ENCODE results near the gene POSTN.

POSTN gene, protein sequence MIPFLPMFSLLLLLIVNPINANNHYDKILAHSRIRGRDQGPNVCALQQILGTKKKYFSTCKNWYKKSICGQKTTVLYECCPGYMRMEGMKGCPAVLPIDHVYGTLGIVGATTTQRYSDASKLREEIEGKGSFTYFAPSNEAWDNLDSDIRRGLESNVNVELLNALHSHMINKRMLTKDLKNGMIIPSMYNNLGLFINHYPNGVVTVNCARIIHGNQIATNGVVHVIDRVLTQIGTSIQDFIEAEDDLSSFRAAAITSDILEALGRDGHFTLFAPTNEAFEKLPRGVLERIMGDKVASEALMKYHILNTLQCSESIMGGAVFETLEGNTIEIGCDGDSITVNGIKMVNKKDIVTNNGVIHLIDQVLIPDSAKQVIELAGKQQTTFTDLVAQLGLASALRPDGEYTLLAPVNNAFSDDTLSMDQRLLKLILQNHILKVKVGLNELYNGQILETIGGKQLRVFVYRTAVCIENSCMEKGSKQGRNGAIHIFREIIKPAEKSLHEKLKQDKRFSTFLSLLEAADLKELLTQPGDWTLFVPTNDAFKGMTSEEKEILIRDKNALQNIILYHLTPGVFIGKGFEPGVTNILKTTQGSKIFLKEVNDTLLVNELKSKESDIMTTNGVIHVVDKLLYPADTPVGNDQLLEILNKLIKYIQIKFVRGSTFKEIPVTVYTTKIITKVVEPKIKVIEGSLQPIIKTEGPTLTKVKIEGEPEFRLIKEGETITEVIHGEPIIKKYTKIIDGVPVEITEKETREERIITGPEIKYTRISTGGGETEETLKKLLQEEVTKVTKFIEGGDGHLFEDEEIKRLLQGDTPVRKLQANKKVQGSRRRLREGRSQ

DNA sequence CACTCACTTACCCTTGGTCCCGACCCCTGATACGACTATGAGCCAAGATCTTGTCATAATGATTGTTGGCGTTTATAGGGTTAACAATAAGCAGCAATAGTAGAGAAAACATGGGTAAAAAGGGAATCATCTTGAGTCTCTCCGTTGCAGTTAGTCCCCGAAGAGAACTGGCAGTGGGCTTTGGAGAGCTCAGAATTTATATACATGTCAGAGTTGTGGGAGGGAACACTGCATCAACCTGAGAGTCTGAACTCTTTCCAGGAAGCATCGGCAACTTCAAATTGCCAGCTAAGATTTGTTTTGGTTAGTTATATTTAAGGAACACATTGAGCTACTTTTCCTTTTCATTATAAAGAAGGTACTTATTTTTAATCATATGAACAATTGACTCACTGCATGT lies at the start of gene POSTN:
POSTN (minus strand) TSS at position 172 of the 400 bp plus-strand sequence; CDS start at position 130, 42 bp downstream.
- DNase-seq (ENCODE audit: low read depth, low spot score): no peak

DNA sequence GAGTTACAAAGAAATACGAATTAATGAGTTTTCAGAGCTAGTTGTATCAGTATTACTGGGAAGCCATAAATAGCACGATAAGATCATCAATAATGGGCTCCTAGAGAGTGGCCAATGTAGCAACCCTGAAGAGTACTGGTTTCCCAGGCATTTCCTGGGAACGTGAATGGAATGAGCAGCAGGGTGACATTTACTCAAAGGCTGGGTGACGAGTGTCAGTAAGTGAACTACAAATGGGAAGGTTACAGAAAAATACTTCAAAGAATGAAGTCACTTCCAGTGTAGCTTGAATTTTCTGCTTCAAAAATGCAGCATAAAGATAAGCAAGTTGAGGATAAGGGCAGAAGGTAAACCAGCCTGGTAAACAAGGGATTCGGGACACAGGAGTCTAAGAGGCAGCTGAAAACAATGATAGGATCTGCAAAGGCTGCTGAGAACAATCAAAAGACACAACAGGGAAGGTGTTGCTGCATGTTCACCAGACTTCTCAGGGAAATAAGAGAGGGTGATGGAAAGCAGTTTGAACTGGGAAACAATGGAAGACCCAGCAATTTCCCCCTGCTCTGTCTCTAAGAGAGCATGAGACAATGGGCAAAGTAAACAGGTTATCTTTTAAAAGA lies 48.6 kb upstream of the POSTN start:
- DNase-seq (ENCODE audit: low read depth, low spot score): no peak

DNA sequence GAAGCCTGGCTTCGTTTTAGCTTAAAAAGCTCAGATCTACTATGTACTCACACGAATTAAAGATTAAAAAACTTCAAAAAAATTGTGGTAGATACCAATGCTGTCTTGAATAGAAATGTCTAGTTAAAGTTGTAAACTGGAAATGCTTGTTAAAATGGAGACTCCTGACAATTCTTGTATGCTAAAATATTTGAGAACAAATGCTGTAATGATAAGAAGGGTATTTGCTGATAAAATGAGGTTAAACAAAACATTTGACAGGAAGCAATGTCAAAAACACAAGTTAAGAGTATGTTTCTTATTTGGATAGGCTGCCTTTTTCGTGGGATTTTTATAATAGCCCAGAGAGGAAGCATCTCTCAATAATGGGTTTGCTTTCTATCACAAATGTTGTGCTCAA lies 48.0 kb upstream of the POSTN start:
- no peak for DNase-seq (ENCODE audit: low read depth, low spot score)

DNA sequence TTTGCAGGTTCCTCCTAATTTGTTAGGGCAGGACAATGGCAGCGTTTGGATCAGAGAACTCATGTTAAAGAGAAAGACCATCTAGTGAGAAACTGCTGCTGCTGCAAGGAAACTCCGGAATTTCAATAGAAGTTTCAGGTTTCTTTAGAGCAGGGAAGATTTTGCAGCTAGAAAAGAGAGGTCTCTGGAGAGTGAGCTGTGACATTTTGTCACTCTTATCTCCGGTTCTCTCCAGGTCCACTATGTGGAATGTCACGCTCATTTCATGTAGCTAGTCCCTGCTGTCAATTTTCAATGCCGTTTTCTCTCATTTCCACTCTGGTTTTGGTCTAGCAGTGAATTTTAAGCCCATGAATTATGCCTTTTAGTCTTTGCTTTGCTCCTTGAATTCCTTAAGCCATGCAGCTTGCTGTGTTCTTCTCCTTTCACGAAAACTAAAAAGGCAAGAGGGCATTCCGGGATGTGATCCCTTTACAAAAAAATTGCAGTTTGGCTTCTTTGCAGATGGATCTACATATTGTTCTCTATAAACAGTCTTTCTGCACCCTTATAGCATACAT lies 46.7 kb upstream of the POSTN start:
- DNase-seq (ENCODE audit: low read depth, low spot score): no peak

DNA sequence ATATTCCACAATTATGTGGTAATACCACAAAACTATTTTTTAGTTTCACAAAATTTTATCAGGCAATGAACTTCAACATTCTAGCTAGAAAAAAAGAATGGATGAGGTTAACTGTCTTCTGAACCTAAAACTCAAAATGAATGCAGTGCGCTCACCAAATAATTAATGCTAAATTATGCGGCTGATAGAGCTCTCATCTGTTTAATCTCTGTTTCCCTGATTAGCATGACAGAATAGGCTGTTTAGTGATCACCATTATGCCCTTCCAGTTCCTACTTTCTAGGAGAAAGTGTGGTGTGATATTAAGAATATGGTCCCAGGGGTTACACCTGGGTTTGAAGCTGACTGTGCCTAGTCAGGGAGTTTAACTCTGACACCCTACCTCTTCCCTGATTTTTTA lies 42.8 kb upstream of the POSTN start:
- no peak for DNase-seq (ENCODE audit: low read depth, low spot score)

DNA sequence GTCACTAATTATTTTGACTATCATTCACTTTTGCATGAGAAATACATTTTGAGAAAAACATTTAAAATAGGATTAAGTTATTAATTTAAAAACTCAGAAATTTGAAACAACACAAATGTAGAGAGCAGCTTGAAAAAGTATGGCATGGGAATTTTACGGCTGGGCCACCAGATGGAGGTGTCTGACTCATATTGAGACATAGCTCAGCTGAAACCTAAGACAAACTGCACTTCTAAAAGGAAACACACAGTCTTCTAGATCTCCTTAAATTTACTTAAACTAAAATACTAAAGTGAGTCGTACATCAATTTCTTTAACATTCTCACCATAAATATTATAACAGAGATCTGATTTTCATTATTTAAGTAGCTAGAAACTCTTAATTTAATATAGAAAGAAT lies 41.9 kb upstream of the POSTN start:
- peak; percentile 50 for DNase-seq (ENCODE audit: low read depth, low spot score)

DNA sequence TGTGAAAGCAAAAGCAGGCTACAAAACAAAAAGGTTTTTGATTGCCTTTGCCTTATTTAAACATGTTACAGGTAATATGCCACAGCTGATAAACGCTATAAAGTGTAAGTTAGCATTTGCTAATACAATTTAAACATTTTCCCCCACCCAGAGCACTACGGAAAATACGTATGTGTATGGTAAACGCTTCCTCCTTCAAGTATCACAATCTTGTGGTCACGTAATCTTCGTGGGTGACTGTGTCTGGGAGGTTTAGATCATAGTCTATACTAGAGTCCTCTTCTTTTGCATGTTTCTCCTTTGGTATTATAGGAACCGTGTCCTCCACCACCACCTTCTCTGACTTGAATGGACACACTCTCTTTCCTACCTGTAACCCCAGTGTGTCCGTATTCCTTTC lies 38.1 kb upstream of the POSTN start:
- DNase-seq (ENCODE audit: low read depth, low spot score): no peak

DNA sequence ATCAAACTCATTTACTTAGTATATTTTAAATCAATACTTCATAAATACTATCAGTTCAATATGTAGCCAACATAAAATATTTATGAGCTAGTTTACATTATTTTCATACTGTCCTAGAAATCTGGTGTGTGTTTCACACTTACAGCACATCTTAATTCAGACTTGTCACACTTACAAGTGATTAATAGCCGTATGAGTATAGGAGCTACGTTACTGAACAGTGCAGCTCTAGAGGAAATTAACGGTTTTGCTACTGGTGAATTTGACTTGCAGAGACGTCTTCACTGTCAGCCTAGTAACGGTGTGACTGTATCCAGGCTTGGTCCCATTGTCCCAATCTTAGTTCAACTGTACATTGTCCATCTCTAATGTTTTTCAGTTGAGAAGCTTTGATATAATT lies 33.7 kb upstream of the POSTN start:
- DNase-seq (ENCODE audit: low read depth, low spot score): no peak

DNA sequence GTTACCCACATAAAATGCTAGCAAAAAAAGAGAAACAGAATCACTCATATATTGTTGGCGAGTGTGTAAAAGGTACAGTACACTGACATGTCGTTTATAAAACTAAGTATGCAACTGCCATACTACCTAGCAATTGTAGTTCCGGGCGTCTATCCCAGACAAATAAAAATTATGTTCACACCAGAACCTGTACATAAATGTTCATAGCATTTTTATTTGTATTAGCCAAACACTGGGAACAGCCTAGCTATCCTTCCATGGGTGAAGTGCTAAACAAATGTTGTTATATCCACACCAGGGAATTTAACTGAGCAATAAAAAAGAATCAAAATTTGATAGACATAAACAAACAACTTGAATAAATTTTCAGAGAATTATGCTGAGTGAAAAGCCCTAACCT lies 28.9 kb upstream of the POSTN start:
- DNase-seq (ENCODE audit: low read depth, low spot score): no peak

DNA sequence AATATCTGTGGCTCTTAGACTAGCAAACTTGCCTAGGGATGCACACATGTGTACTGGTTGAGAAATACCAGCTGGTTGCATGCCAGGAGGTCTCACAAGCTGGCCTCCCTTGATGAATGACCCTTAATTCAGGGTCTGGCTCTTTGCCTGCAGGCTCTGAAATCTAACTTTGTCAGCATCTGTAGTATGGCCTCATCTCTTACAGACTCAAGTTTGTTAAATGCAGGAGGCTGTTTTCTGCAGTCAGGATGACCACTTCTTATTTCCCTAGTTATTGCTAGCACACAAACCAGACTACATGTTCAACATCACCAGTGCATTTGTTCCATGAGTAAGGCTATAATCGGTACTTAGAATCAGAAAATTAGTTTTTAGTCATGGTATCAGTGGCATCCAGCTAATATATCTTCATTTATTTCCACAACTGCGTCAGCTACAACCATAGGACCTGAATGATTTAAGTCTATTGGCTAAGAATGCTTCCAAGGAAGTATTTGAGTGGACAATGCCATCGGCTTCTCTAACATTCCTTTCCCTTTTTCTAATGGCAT lies 23.3 kb upstream of the POSTN start:
- DNase-seq (ENCODE audit: low read depth, low spot score): no peak

DNA sequence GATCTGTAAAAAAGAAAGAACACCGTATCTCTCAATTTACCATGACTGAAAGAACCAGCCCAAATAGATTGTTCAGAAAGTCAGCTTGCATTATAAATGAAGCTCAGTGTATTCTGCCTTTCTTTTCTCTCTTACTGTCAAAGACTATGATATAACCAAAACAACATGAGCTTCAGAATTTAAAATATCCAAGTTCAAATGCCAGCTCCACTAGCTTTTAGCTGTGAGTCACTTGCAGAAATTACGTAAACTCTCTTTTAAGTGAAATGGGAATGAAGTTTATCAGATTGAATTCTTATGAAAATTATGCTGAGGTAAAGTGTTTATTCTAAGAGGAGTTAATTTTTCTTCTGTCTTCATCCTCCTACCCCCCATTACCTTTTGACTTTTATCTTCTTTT lies 20.0 kb upstream of the POSTN start:
- no peak for DNase-seq (ENCODE audit: low read depth, low spot score)

DNA sequence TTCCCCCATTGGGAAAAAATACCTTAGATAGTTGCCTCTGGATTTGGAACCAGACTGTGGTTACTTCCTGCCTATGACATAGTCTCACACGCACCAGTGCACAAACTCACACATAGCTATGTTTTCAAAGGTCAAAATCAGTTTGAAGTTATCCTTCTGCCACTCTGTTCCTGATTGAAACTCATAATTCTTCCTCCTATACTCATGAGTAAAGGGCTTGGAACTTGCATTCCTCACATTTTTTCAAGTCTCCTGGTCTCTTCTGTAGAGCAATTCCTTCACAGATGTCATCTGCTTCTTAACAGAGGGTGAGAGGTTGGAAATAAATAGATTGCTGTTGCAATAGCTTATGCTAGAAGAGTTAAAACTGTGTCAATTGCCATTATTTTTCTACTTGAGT lies 18.6 kb upstream of the POSTN start:
- DNase-seq (ENCODE audit: low read depth, low spot score): no peak

DNA sequence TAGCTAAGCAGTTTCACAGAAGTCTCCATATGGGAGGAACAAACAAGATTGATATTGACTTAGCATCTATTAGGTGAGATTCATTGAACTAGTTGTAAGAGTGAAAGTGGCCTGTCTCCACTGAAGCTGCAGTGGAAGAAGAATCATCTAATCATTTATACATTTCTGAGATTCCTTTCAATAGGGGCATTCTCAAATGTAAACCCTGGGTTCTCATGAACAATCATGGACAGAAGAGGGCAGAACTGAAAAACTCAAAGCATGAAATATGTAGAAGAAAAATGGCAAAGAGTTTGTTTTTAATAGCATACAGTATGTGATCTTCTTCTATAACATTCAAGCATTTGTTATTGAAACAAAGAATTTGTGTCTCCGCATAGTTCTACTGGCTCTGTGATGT lies 17.6 kb upstream of the POSTN start:
- no peak for DNase-seq (ENCODE audit: low read depth, low spot score)

DNA sequence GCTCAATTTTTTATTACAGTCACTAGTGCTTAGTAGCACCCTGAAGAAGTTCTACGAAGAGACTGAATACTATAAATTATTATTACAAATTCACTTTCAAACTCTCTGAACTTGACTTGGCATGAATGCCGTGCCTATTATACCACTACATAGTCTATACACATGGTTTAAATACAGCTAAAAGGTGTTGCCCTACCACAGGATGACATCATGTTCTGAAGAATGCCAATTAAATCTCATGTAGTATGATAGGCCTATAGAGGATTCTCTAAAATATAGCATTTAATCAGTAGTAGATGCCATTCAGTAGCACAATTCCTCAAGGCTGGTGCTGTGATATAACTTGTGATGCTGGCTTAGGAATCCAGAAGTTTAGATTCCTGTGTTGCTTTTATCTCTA lies 16.7 kb upstream of the POSTN start:
- no peak for DNase-seq (ENCODE audit: low read depth, low spot score)

DNA sequence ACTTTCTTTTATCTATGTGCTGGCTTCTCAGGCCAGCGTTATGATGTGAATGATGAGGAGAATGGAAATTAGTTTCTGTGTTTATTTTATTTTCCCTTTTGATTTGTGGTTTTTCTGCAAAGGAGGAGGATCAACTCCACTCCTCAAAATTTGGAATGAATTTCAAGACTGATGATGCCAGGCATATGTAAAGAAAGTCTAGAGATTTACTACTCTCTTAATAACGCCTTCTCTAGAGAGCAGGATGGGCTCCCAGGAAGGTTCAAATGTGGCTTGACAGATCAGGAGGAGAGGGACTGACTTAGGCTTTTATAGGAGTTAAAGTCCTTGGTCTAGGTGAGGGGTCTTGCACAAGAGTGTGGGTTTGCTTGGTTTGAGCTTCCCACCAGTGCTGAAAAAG lies 15.1 kb upstream of the POSTN start:
- no peak for DNase-seq (ENCODE audit: low read depth, low spot score)

DNA sequence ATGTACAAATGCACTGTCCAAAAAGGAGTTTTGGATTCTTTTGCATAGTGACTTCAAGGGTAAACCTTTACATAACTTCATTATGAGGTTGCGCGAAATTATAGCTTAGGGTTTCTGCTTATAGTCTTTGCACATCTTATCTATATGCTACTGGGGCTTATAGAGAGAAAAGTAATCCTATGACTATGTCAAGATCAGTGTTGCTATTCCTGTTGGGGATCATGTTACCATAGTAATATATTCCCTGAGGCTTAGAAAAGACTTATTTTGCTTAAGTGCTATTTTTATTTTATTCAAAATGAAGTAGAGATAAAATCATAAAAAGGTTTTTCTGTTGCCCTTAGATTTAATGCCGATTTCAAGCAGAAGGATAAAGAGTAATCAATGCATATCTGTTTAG lies 14.7 kb upstream of the POSTN start:
- no peak for DNase-seq (ENCODE audit: low read depth, low spot score)

DNA sequence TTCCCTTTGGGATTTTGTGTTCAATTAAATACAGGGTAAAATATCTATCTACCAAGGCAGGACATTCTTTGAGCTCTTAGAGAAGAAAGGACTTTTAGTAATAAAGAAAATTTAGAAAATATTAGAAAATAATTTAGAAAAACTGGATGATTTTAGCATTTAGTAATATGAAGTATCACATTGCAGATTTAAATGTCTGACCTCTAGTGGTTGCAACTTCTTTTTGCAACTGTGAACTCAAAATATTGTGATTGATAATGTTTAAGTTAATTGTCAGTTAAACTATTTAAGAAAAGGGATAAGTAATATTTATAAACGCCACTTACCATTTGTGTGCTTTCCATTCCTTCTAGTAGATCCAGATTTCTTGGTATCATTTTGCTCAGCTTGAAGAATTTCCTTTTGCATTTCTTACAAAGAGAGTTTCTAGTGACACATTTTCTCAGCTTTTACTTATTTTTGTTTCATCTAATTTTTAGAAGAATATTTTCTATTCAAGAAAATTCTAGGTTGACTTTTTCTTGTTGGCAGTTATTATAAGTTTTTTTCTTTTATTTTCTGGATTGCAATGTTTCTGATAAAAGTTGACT lies 10.3 kb upstream of the POSTN start:
- DNase-seq (ENCODE audit: low read depth, low spot score): no peak

DNA sequence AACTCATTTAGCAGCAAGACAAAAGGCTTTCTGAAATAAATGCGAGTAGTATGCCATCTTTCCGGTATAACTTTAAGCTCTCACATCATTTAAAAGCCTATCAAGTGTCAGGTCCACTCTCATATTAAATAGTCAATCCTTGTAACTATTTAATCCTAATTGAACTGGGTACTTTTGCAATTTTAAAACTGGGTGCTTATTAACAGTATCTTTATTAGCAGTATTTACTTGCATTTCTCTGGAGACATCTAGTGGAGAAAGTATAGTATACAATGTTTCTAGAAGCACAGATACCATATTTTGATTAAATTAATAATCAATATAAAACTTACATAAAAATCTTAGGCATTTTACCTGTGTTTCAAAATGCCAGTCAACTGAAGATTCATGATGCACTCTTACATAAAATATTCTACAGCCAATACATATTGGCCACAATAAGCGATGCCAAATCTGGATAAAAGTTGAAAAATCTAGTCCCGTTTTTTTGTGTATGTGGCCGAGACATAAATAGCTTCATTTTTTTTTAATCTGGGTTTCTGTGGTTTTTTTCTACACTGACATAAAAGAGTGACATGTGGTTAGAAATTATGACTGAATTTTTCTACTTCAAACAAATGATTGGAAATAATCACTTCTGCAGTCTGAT lies 4.3 kb upstream of the POSTN start:
- DNase-seq (ENCODE audit: low read depth, low spot score): no peak

DNA sequence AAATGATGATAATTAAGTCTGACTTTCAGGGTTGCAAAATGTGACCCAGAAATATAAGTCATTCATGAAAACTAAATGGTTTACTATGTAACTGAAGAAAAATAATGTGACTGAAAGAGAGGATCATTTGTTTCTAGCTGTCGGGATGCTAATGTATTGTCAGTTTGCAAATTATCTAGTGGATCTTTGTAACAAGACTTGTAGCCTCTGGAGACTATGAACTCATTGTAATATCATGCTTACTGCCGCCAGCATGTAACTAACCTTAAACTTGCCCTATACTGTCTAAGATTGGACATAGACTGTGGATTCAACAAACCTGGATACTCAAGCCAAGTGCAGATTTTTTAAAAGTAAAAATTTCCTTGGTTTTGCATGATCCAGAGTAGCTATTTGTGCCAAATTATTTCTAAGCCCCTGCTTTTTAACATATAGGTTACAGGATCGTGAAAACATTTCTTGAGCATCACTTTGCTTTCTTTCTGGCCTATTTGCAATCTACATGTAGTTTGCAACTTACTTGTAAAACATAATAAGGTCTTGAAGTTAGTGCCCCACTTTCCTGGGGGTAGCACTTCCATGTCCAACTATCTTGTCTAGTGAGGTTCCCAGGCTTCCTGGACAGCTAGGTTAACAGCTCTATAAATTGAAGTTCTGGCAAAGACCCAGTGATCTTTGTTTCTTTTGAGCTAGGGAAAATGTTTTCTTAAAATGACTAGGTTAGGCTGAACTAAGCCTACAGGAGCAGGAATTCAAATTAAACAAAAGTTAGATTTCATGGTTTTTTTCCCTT lies 3.3 kb upstream of the POSTN start:
- no peak for DNase-seq (ENCODE audit: low read depth, low spot score)

DNA sequence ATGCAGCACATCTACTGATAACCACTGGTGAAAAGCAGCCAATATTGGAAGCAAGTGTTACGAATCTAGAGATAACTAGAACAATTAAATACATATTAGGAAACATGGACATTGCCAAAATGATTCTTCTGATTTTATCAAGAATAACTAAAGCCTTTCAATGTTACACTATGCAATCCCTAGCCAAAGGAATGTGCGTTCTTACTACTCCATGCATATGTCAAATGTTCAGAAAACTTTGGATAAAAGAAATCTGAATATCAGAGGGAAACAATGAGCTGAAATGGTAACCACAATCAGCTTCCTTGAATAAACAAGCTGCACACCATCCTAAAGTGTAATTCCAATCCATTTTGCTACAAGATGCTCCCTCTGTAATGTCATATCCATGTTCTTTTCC lies 951 bp upstream of the POSTN start:
- no peak for DNase-seq (ENCODE audit: low read depth, low spot score)
